ENCODE results near the gene NUP107. TPM values are rescaled to one million over a fixed set of nuclear protein-coding genes. Genes with fewer than 3 reads are reported as not detected.

Gene NUP107
- total RNA-seq, 1 donor from 2014 or later = 80.7 TPM

DNA sequence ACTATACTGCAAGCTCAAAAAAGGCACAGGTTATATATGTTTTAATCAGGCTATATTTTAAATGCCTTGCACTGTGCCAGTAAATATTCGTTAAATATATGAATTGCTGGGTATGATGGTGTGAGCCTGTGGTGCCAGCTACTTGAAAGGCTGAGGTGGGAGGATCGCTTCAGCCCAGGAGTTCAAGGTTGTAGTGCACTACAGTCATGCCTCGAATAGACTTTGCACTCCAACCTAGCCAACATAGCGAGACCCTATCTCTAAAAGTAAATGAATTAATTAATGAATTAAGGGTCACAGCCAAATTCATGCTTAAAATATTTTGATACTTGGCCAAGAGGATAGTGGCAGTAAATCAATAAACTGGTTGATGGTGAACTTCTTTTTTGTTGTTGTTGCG is 99.0 kb downstream of the NUP107 start:
- no peaks in the 10 kb centered on the region for H3K36me3 Mint-ChIP-seq (ENCODE audit: insufficient read depth)
- H3K9me3 Mint-ChIP-seq (ENCODE audit: low read depth) = no peaks in the 10 kb centered on the region
- no peak for DNase-seq (ENCODE audit: low spot score, unreplicated experiment)
- H3K4me1 Mint-ChIP-seq (ENCODE audit: low read depth) = peaks cover 13% of the 10 kb centered on the region
- TF ChIP-seq, protein P1, sequence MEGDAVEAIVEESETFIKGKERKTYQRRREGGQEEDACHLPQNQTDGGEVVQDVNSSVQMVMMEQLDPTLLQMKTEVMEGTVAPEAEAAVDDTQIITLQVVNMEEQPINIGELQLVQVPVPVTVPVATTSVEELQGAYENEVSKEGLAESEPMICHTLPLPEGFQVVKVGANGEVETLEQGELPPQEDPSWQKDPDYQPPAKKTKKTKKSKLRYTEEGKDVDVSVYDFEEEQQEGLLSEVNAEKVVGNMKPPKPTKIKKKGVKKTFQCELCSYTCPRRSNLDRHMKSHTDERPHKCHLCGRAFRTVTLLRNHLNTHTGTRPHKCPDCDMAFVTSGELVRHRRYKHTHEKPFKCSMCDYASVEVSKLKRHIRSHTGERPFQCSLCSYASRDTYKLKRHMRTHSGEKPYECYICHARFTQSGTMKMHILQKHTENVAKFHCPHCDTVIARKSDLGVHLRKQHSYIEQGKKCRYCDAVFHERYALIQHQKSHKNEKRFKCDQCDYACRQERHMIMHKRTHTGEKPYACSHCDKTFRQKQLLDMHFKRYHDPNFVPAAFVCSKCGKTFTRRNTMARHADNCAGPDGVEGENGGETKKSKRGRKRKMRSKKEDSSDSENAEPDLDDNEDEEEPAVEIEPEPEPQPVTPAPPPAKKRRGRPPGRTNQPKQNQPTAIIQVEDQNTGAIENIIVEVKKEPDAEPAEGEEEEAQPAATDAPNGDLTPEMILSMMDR (IDR thresholded peaks at IDR 0.05; ENCODE audit: unreplicated experiment) = no peak
- no peak overlapping the region for H3K4me3 Mint-ChIP-seq (ENCODE audit: low read depth)
- H3K27me3 Mint-ChIP-seq = no peaks in the 10 kb centered on the region
- H3K27ac Mint-ChIP-seq = no peak overlapping the region

DNA sequence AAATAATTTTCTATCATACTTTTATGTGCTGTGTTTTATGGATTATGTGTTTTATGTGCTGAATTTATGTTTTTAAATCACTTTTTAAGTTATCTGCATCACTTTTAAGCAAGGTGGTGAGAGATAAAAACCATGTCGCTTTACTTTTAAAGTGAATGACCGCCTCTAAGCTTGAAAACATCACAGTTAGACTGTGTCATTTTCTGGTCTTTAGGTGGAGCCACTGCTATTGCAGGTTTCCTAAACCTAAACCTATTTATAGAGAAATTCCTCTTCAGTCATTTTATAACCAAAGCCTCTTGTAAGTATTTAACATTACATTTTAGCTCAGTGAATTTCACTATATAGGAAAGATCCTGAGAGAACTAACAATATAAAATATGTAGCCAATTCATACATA is 100.2 kb downstream of the NUP107 start:
- Mint-ChIP-seq H3K27ac (peak overlapping the region; percentile 80), H3K9me3 (ENCODE audit: low read depth) (no peaks in the 10 kb centered on the region), H3K4me1 (ENCODE audit: low read depth) (peaks cover 13% of the 10 kb centered on the region), H3K36me3 (ENCODE audit: insufficient read depth) (no peaks in the 10 kb centered on the region), H3K27me3 (no peaks in the 10 kb centered on the region), H3K4me3 (ENCODE audit: low read depth) (no peak overlapping the region)
- DNase-seq (ENCODE audit: low spot score, unreplicated experiment) = no peak
- TF ChIP-seq, protein P1 (IDR thresholded peaks at IDR 0.05; ENCODE audit: unreplicated experiment) = no peak

DNA sequence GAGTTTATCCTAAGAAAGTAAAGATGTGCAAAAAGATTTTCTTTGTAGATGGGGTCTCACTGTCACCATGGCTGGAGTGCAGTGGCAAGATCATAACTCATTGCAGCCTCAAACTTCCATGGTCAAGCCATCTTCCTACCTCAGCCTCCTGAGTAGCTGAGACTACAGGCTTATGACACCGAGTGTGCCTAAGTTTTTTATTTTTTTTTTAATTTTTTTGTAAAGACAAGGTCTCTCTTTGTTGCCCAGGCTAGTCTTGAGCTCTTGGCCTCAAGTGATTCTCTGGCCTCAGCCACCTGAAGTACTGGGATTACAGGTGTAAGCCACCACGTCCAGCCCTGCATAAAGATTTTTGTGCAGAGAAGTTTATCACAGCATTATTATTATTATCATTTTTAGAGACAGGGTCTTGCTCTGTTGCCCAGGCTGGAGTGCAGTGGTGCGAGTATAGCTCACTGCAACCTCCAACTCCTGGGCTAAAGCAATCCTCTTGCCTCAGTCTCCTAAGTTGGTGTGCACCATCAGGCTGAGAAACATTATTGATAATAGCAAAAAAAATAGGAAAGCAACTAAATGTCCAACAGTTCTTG is 101.9 kb downstream of the NUP107 start:
- H3K4me1 Mint-ChIP-seq (ENCODE audit: low read depth) = peaks cover 13% of the 10 kb centered on the region
- H3K27ac Mint-ChIP-seq = peak overlapping the region; percentile 56
- no peak for DNase-seq (ENCODE audit: low spot score, unreplicated experiment)
- H3K4me3 Mint-ChIP-seq (ENCODE audit: low read depth) = no peak overlapping the region
- H3K9me3 Mint-ChIP-seq (ENCODE audit: low read depth) = no peaks in the 10 kb centered on the region
- TF ChIP-seq, protein P1 (IDR thresholded peaks at IDR 0.05; ENCODE audit: unreplicated experiment) = no peak
- no peaks in the 10 kb centered on the region for H3K36me3 Mint-ChIP-seq (ENCODE audit: insufficient read depth)
- H3K27me3 Mint-ChIP-seq = no peaks in the 10 kb centered on the region

DNA sequence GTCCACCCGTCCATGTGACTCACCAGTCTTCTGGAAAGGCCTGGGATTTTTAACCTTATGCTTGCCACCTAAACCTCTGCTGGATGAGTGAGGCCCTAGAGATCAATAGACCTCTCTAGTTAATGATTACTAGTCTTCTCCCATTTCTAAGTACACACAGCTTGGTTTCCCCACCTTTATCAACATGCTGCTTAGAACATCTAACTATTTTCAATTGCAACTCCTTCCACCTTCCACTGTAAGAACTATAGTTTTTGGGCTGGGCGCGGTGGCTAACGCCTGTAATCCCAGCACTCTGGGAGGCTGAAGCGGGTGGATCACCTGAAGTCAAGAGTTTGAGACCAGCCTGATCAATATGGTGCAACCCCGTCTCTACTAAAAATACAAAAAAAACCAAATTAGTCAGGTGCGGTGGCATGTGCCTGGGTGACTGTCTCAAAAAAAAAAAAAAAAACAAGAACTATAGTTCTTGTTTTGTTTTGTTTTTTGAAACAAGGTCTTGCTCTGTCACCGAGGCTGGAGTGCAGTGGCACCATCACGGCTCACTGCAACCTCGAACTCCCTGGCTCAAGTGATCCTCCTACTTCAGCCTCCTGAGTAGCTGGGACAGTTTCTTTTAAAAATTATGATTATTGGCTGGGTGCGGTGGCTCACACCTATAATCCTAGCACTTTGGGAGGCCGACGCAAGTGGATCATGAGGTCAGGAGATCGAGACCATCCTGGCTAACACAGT is 102.5 kb downstream of the NUP107 start:
- DNase-seq (ENCODE audit: low spot score, unreplicated experiment) = no peak
- no peaks in the 10 kb centered on the region for H3K9me3 Mint-ChIP-seq (ENCODE audit: low read depth)

More for the DNA sequence above, 102.5 kb downstream of the NUP107 start:
- TF ChIP-seq, protein P1 (IDR thresholded peaks at IDR 0.05; ENCODE audit: unreplicated experiment) = no peak
- no peaks in the 10 kb centered on the region for H3K27me3 Mint-ChIP-seq
- peaks cover 13% of the 10 kb centered on the region for H3K4me1 Mint-ChIP-seq (ENCODE audit: low read depth)
- no peak overlapping the region for H3K4me3 Mint-ChIP-seq (ENCODE audit: low read depth)
- no peaks in the 10 kb centered on the region for H3K36me3 Mint-ChIP-seq (ENCODE audit: insufficient read depth)
- H3K27ac Mint-ChIP-seq = peak overlapping the region; percentile 94
